ENCODE measurements around the gene RBPMS2. TPM values are rescaled to one million over a fixed set of nuclear protein-coding genes. Genes with fewer than 3 reads are reported as not detected.

RBPMS2 gene
- total RNA-seq, 6 experiments from 2014 or later = 0.14 TPM; not detected in 5

DNA sequence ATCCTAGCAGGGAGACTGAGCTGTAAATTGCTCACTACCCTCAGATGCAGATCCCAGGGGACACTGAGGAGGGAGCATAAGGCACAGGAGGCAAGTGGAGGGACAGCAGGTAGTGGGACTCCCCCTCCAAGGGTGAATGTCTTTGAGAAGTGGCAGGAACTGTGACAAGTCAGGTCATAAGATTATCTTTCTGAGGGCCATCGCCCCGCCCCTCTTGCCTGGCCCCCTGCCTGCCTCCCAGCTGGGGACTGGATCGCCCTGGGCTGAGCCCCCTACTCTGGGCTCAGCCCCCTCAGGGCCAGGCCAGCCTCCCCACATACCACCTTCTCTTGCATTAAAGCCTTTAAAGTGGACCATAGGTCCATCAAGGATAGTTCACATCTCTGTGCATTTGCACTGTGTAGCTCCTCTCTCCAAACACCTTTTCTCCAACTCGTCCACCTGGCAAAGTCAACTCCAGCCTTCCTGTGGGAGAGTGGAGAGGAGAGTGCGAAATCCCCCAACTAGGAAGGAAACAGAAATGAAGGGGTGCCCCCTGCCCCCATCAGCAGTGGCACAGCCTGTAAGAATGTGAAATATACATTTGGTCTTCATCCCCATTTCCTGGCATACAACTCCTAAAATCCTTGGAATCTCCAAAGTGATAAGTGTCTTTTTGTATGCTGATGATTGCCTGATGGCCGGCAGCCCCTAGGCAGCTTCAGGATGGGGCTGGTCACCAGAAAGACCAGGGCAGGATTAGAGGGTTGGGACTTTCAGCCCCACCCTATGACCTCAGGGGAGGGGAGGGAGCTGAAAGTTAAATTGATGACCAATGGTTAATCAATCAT lies 35.3 kb upstream of the RBPMS2 start:
- no peaks in the 10 kb centered on the region for H3K9me3 Mint-ChIP-seq
- TF ChIP-seq, protein P1, sequence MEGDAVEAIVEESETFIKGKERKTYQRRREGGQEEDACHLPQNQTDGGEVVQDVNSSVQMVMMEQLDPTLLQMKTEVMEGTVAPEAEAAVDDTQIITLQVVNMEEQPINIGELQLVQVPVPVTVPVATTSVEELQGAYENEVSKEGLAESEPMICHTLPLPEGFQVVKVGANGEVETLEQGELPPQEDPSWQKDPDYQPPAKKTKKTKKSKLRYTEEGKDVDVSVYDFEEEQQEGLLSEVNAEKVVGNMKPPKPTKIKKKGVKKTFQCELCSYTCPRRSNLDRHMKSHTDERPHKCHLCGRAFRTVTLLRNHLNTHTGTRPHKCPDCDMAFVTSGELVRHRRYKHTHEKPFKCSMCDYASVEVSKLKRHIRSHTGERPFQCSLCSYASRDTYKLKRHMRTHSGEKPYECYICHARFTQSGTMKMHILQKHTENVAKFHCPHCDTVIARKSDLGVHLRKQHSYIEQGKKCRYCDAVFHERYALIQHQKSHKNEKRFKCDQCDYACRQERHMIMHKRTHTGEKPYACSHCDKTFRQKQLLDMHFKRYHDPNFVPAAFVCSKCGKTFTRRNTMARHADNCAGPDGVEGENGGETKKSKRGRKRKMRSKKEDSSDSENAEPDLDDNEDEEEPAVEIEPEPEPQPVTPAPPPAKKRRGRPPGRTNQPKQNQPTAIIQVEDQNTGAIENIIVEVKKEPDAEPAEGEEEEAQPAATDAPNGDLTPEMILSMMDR (IDR thresholded peaks at IDR 0.05) = no peak
- H3K4me1 Mint-ChIP-seq (ENCODE audit: low read depth) = peaks cover 9% of the 10 kb centered on the region
- no peak for DNase-seq
- no peak overlapping the region for H3K4me3 Mint-ChIP-seq
- no peak overlapping the region; the same call in 1 of the 2 replicates for H3K27ac Mint-ChIP-seq
- H3K36me3 Mint-ChIP-seq (ENCODE audit: low read depth) = no peaks in the 10 kb centered on the region
- peaks cover 10% of the 10 kb centered on the region for H3K27me3 Mint-ChIP-seq (ENCODE audit: insufficient read depth)

- TF ChIP-seq, protein P1 (IDR thresholded peaks at IDR 0.05) = peak; percentile 95
- H3K9me3 Mint-ChIP-seq = no peaks in the 10 kb centered on the region
- no peak overlapping the region; the same call in 1 of the 2 replicates for H3K27ac Mint-ChIP-seq
- DNase-seq = peak; percentile 45
- no peak overlapping the region for H3K4me3 Mint-ChIP-seq
- peaks cover 9% of the 10 kb centered on the region for H3K4me1 Mint-ChIP-seq (ENCODE audit: low read depth)
- H3K27me3 Mint-ChIP-seq (ENCODE audit: insufficient read depth) = peaks cover 10% of the 10 kb centered on the region
- H3K36me3 Mint-ChIP-seq (ENCODE audit: low read depth) = no peaks in the 10 kb centered on the region
These were observed 34.5 kb upstream of the RBPMS2 start for GRCh38 chr15:64809649-64810496.

GRCh38 chr15:64808785-64809453 lies 33.5 kb upstream of the RBPMS2 start:
- peaks cover 9% of the 10 kb centered on the region for H3K4me1 Mint-ChIP-seq (ENCODE audit: low read depth)
- no peak overlapping the region for H3K27ac Mint-ChIP-seq

GRCh38 chr15:64807751-64808222 lies 32.4 kb upstream of the RBPMS2 start:
- TF ChIP-seq, protein P1 (IDR thresholded peaks at IDR 0.05) = no peak
- Mint-ChIP-seq H3K27me3 (ENCODE audit: insufficient read depth) (peaks cover 13% of the 10 kb centered on the region), H3K36me3 (ENCODE audit: low read depth) (no peaks in the 10 kb centered on the region), H3K27ac (no peak overlapping the region), H3K4me1 (ENCODE audit: low read depth) (peaks cover 9% of the 10 kb centered on the region), H3K9me3 (no peaks in the 10 kb centered on the region), H3K4me3 (no peak overlapping the region)
- no peak for DNase-seq

More at GRCh38 chr15:64808785-64809453, 33.5 kb upstream of the RBPMS2 start:
- TF ChIP-seq, protein P1 (IDR thresholded peaks at IDR 0.05) = no peak
- H3K4me3 Mint-ChIP-seq = no peak overlapping the region
- H3K9me3 Mint-ChIP-seq = no peaks in the 10 kb centered on the region
- H3K27me3 Mint-ChIP-seq (ENCODE audit: insufficient read depth) = peaks cover 13% of the 10 kb centered on the region
- no peaks in the 10 kb centered on the region for H3K36me3 Mint-ChIP-seq (ENCODE audit: low read depth)
- no peak for DNase-seq

- H3K27ac Mint-ChIP-seq = no peak overlapping the region
- no peaks in the 10 kb centered on the region for H3K9me3 Mint-ChIP-seq
- no peak for DNase-seq
- H3K36me3 Mint-ChIP-seq (ENCODE audit: low read depth) = no peaks in the 10 kb centered on the region
- no peak overlapping the region for H3K4me3 Mint-ChIP-seq
- peaks cover 13% of the 10 kb centered on the region for H3K27me3 Mint-ChIP-seq (ENCODE audit: insufficient read depth)
- H3K4me1 Mint-ChIP-seq (ENCODE audit: low read depth) = peaks cover 9% of the 10 kb centered on the region
- TF ChIP-seq, protein P1 (IDR thresholded peaks at IDR 0.05) = no peak
These were observed 31.8 kb upstream of the RBPMS2 start for GRCh38 chr15:64807051-64807749.
